HEK293 (cell line): Measurements from ENCODE around the gene ACTR3.

ENCODE experiments used
- CTCF ChIP-seq: fragments of 450-650 bp; formaldehyde crosslinking; IDR thresholded peaks from 2 replicates; pipeline ENCODE4 v1.5.1; 2016; ENCODE audit warnings: missing biosample characterization, missing genetic modification characterization
- SP2 ChIP-seq: fragments of 450-650 bp; formaldehyde crosslinking; IDR thresholded peaks from 2 replicates; pipeline ENCODE4 v1.5.1; 2016; ENCODE audit warnings: missing biosample characterization, missing genetic modification characterization
- YY1 ChIP-seq: fragments of 450-650 bp; formaldehyde crosslinking; IDR thresholded peaks from 2 replicates; pipeline ENCODE4 v1.5.1; 2018; ENCODE audit warnings: missing biosample characterization, missing genetic modification characterization
- ZNF138 ChIP-seq: fragments of 450-650 bp; formaldehyde crosslinking; IDR thresholded peaks from 2 replicates; pipeline ENCODE4 v1.5.1; 2016; ENCODE audit warnings: missing biosample characterization, missing genetic modification characterization, borderline replicate concordance

- TF ChIP-seq CTCF (tag by site-specific recombination) (no peak), YY1 (tag by site-specific recombination) (no peak), ZNF138 (tag by site-specific recombination) (no peak), SP2 (tag by site-specific recombination) (no peak)
Measured at GRCh38 chr2:113877711-113878598, 11.9 kb upstream of the ACTR3 start.
